Panc1 (cell line): Measurements from ENCODE around the gene ASCC1. TPM values are rescaled to one million over a fixed set of nuclear protein-coding genes. Genes with fewer than 3 reads are reported as not detected.

Source experiments
- ATAC-seq: fragments of 200-7000 bp; cut with Tn5 transposase; 2 replicates; pipeline ENCODE4 v1.9.1; 2020; ENCODE audit warnings: mild to moderate bottlenecking, moderate library complexity
- BruUV-seq: library from RNA; stranded (reverse); fragments of 400-500 nt; replicated peaks from 2 replicates; lab custom pipeline; 2021; lab: Mats Ljungman, UMichigan
- CTCF ChIA-PET: fragments of 300-600 bp; sonication (Branson Sonifier 250); formaldehyde crosslinking; loops from one replicate; lab custom pipeline; 2022; ENCODE audit warnings: antibody characterized with exemption; lab: Charles Lee
- POLR2A ChIA-PET: fragments of 300-600 bp; sonication (Branson Sonifier 250); formaldehyde crosslinking; loops from one replicate; lab custom pipeline; 2022; ENCODE audit warnings: antibody characterized with exemption; lab: Charles Lee
- DNase-seq: peaks from one replicate; pipeline ENCODE4 v3.0.0-alpha.2; 2010; ENCODE audit warnings: low read depth, low spot score
- H3K27ac ChIP-seq: 2 replicates; pipeline ENCODE4 v1.5.1; 2011; ENCODE audit warnings: mild to moderate bottlenecking, low read length, inconsistent platforms
- H3K27me3 ChIP-seq: fragments of 200-500 bp; sonication (Bioruptor generic); 2 replicates; pipeline ENCODE4 v1.6.0; 2014; ENCODE audit warnings: low read length, inconsistent platforms; ENCODE audit not compliant: control insufficient read depth, insufficient read depth
- H3K36me3 ChIP-seq: fragments of 200-500 bp; sonication (Bioruptor generic); 2 replicates; pipeline ENCODE4 v1.5.1; 2014; ENCODE audit warnings: inconsistent platforms, mild to moderate bottlenecking, low read length, moderate library complexity; ENCODE audit not compliant: control insufficient read depth, insufficient read depth
- H3K4me1 ChIP-seq: 2 replicates; pipeline ENCODE4 v1.5.1; 2011; ENCODE audit warnings: inconsistent platforms, mild to moderate bottlenecking, low read length, moderate library complexity; ENCODE audit not compliant: control insufficient read depth, insufficient read depth
- H3K4me3 ChIP-seq, 2 experiments: 2 replicates each; pipeline ENCODE4 v1.5.1; 2011 to 2012; ENCODE audit warnings: low read depth in 2 of 2, low read length in 2 of 2, mild to moderate bottlenecking in 2 of 2, inconsistent platforms in 1 of 2, moderate library complexity in 1 of 2
- H3K9me3 ChIP-seq: fragments of 200-500 bp; sonication (Bioruptor generic); 2 replicates; pipeline ENCODE4 v1.5.1; 2014; ENCODE audit warnings: low read depth, mild to moderate bottlenecking, inconsistent platforms, low read length, moderate library complexity; ENCODE audit not compliant: control insufficient read depth, insufficient read depth
- POLR2AphosphoS5 ChIP-seq: IDR thresholded peaks from 2 replicates; pipeline ENCODE4 v1.6.1; 2012; ENCODE audit warnings: mild to moderate bottlenecking, low read depth, low read length, moderate library complexity
- REST ChIP-seq, 2 experiments: IDR thresholded peaks; 2 replicates each; pipeline ENCODE4 v1.6.1; 2011 to 2012; ENCODE audit warnings: low read depth in 2 of 2, control low read depth in 1 of 2, low read length in 1 of 2, mild to moderate bottlenecking in 1 of 2, moderate library complexity in 1 of 2; ENCODE audit not compliant: insufficient read depth in 1 of 2
- SIN3A ChIP-seq: IDR thresholded peaks from 2 replicates; pipeline ENCODE4 v1.6.1; 2012; ENCODE audit warnings: low read depth, mild to moderate bottlenecking, low read length, moderate library complexity, borderline replicate concordance; ENCODE audit not compliant: insufficient read depth
- TCF7L2 ChIP-seq: IDR thresholded peaks from 2 replicates; pipeline ENCODE4 v1.6.1; 2011; ENCODE audit warnings: mild to moderate bottlenecking, low read depth, low read length, inconsistent platforms
- in situ Hi-C: cut with HindIII; loops from 2 replicates; pipeline ENCODE4 v1.10.0; 2016; ENCODE audit warnings: low sequenced_read_pairs, low pct_unique_long_range_greater_than_20kb
- intact Hi-C: fragments of 100-400 bp; cut with micrococcal nuclease; formaldehyde crosslinking; loops from one replicate; pipeline ENCODE4 v1.10.0; 2022; ENCODE audit not compliant: unreplicated experiment
- total RNA-seq: library from RNA; stranded (reverse); gene quantifications from one replicate; pipeline ENCODE4 v1.2.1, GENCODE V29; 2021; ENCODE audit not compliant: unreplicated experiment
- TF ChIP-seq, protein P1 (sequence below): fragments of 450-650 bp; IDR thresholded peaks from 2 replicates; pipeline ENCODE4 v1.5.1; 2017; ENCODE audit warnings: mild to moderate bottlenecking

Gene ASCC1
- total RNA-seq, 1 experiment from 2014 or later: 114 TPM

- Histone ChIP-seq H3K4me1 (peaks cover 88% of the 10 kb centered on the region), H3K9me3 (no peaks in the 10 kb centered on the region), H3K27me3 (no peaks in the 10 kb centered on the region), H3K27ac (peak overlapping the region; percentile 100), H3K4me3 (peak overlapping the region in 1 of 2 experiments; percentile 12; a peak in 1 of 4 replicates), H3K36me3 (peaks cover 14% of the 10 kb centered on the region; the same call in 1 of the 2 replicates)
- TF ChIP-seq, protein P1, sequence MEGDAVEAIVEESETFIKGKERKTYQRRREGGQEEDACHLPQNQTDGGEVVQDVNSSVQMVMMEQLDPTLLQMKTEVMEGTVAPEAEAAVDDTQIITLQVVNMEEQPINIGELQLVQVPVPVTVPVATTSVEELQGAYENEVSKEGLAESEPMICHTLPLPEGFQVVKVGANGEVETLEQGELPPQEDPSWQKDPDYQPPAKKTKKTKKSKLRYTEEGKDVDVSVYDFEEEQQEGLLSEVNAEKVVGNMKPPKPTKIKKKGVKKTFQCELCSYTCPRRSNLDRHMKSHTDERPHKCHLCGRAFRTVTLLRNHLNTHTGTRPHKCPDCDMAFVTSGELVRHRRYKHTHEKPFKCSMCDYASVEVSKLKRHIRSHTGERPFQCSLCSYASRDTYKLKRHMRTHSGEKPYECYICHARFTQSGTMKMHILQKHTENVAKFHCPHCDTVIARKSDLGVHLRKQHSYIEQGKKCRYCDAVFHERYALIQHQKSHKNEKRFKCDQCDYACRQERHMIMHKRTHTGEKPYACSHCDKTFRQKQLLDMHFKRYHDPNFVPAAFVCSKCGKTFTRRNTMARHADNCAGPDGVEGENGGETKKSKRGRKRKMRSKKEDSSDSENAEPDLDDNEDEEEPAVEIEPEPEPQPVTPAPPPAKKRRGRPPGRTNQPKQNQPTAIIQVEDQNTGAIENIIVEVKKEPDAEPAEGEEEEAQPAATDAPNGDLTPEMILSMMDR: peak; percentile 52; the same call in 1 of the 2 replicates
- peak; percentile 96 for TF ChIP-seq TCF7L2
- peak in 1 of 2 experiments; percentile 53; a peak in 1 of 4 replicates for TF ChIP-seq REST (IDR thresholded peaks at IDR 0.05; ENCODE audit: insufficient read depth in 1 of 2, low read depth in 2 of 2, low read length in 1 of 2)
- no peak for TF ChIP-seq SIN3A
- peak; percentile 91 for TF ChIP-seq POLR2AphosphoS5
- BruUV-seq: no TSS peak
- POLR2A ChIA-PET: interaction anchor here (0.6 to 1.0 kb wide), 4 partner anchors 9 to 189 kb away, joined by 3 to 7 read pairs (median 6); no protein-coding TSS in a partner anchor
- ATAC-seq (peak; percentile 91), DNase-seq (peak; percentile 92)
- CTCF ChIA-PET: interaction anchor here (0.5 to 1.2 kb wide), 4 partner anchors 16 to 201 kb away, joined by 3 to 16 read pairs (median 4); no protein-coding TSS in a partner anchor
- in situ Hi-C loops (no loop called here), intact Hi-C loops (loop anchor here (5.0 kb wide), 1 partner anchor 44 kb away; the partner anchor contains the start of genes ANAPC16 and ASCC1)
These were observed 42.3 kb downstream of the ASCC1 start for GRCh38 chr10:72173619-72174296.

DNA sequence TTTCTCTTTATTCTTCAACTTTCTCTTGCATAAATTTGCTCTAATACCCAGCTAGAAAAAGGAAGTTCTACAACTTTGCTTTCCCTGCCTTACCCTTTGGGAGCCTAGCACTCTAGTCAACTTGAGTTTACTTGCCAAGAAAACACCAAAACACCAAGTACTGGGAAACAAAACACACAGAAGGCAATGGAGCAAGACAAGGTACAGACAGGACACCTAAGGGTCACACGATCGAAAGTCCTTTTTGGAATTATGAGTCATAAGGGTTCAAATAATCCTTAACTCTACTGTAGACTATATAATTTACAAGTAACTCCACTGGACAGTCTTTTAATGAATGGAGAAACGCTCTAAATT, 42.8 kb downstream of the ASCC1 start:
- H3K36me3 ChIP-seq: peaks cover 14% of the 10 kb centered on the region; the same call in 1 of the 2 replicates
- H3K9me3 ChIP-seq: no peaks in the 10 kb centered on the region
- H3K27me3 ChIP-seq: no peaks in the 10 kb centered on the region
- intact Hi-C loops (loop anchor here (5.0 kb wide), 1 partner anchor 44 kb away; the partner anchor contains the start of genes ANAPC16 and ASCC1), in situ Hi-C loops (no loop called here)
- 0 out of 2 replicates have a peak, but pooled peaks have one; percentile 5 for TF ChIP-seq POLR2AphosphoS5
- TF ChIP-seq REST (IDR thresholded peaks at IDR 0.05; ENCODE audit: insufficient read depth in 1 of 2, low read depth in 2 of 2, low read length in 1 of 2): no peak
- peaks cover 94% of the 10 kb centered on the region for H3K4me1 ChIP-seq
- H3K4me3 ChIP-seq: peak overlapping the region in 1 of 2 experiments; percentile 12; a peak in 1 of 4 replicates
- ChIA-PET CTCF (interaction anchor here (0.5 kb wide), 1 partner anchor 167 kb away, joined by 3 read pairs; no protein-coding TSS in a partner anchor), POLR2A (interaction anchor here (1.0 kb wide), 1 partner anchor 41 kb away, joined by 7 read pairs; no protein-coding TSS in a partner anchor)
- DNase-seq (no peak), ATAC-seq (peak; percentile 55)
- no TSS peak for BruUV-seq
- peak overlapping the region; percentile 100 for H3K27ac ChIP-seq
